ENCODE data around the gene SNAPC4. TPM values are rescaled to one million over a fixed set of nuclear protein-coding genes. Genes with fewer than 3 reads are reported as not detected.

The SNAPC4 gene
- total and polyA plus RNA-seq, 9 of the 15 experiments (the other 6 are each of a cell fraction or from before 2014, with no cell fraction given) = 0.21 to 21.8 (median 8.8) TPM

DNA sequence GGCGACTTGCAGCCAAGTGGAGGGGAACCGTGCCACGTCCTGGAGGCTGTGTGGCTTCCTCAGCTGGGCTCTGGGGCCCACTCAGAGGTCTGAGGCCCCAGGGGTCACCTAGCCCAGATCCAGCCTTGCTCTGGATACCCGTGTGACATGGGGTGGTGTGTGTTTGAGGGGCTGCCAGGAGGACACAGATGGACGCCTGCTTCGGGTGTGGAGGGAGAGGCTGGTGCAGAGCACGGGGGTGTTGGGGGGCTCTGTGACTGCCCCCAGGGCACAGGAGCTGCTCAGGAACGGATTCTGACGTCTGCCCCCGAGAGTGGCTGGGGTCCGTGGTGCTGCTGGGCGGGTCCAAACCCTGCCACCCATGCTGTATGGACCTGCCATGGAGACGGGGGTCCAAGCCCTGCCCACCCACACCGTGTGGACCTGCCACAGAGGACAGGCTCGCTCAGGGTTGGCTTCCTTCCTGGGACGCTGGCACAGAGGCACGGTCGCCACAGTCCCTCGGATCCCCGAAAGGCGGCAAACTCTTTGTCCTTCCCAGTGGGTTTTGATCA lies 29.2 kb upstream of the SNAPC4 start:
- whole genome bisulfite sequencing (ENCODE audit: insufficient coverage, low coverage, missing lambda C conversion rate) = 93% methylated on average over 19 of the region's 21 CpGs
- no peak overlapping the region for H3K4me3 ChIP-seq
- DNase-seq (ENCODE audit: extremely low read depth in 1 of 4, low spot score in 3 of 4) (no peak), ATAC-seq (no peak), FAIRE-seq (no peak)
- no peaks in the 10 kb centered on the region for H4K20me1 ChIP-seq (replicated peaks; ENCODE audit: control insufficient read depth, insufficient read depth, low read length)
- H3K9ac ChIP-seq (ENCODE audit: insufficient read depth in 1 of 2, low read depth in 2 of 2, low read length in 2 of 2) = peak overlapping the region in 1 of 2 experiments; percentile 41; a peak in 2 of 4 replicates
- no peak overlapping the region for H2AFZ ChIP-seq (ENCODE audit: low read depth, low read length)
- H3K9me3 ChIP-seq (replicated peaks; ENCODE audit: control insufficient read depth, insufficient read depth, low read depth, low read length) = no peaks in the 10 kb centered on the region
- in situ Hi-C loops (cut with MboI) = no loop called here
- H3K27me3 ChIP-seq (ENCODE audit: control insufficient read depth in 2 of 2, insufficient read depth in 2 of 2, low read length in 2 of 2) = no peaks in the 10 kb centered on the region
- no peak overlapping the region for H3K27ac ChIP-seq (ENCODE audit: extremely low read depth, low read depth, low read length)
- TF ChIP-seq TBP (optimal IDR thresholded peaks at IDR 0.05; ENCODE audit: low read depth, low read length) = no peak
- peak; percentile 55; the same call in 1 of the 2 replicates for TF ChIP-seq POLR2G (IDR thresholded peaks at IDR 0.05; ENCODE audit: low read depth, low read length)
- no peak for TF ChIP-seq FOXM1 (IDR thresholded peaks at IDR 0.05; ENCODE audit: low read depth)
- TF ChIP-seq FOXM1 (CRISPR knock-in tag; IDR thresholded peaks at IDR 0.05; ENCODE audit: low read depth) = no peak
- 0 out of 2 replicates have a peak, but pooled peaks have one; percentile 18 for TF ChIP-seq RBFOX2 (IDR thresholded peaks at IDR 0.05; ENCODE audit: low read depth, low read length)
- TF ChIP-seq ZNF586 (CRISPR knock-in tag; conservative IDR thresholded peaks at IDR 0.05) = no peak
- ChIA-PET POLR2A (interaction anchor here (0.6 to 1.5 kb wide), 4 partner anchors 9 to 298 kb away, joined by 3 read pairs; no protein-coding TSS in a partner anchor), CTCF (ENCODE audit: low intra/inter-chr PET ratio) (no interaction called here)
- peaks cover 9% of the 10 kb centered on the region for H3K9me1 ChIP-seq (ENCODE audit: control insufficient read depth, insufficient read depth, low read length)
- intact Hi-C loops (cut with micrococcal nuclease) = no loop called here
- H3K4me1 ChIP-seq (replicated peaks in 1 of 2; ENCODE audit: control insufficient read depth in 2 of 2, insufficient read depth in 2 of 2, low read length in 2 of 2) = peaks cover 0 to 24% of the 10 kb centered on the region in 2 experiments; a peak in 2 of 5 replicates
- no TSS peak for BruUV-seq (replicated peaks)
- H3K4me2 ChIP-seq (ENCODE audit: insufficient read depth, low read length) = no peak overlapping the region
- no peaks in the 10 kb centered on the region; the same call in 2 of the 3 replicates for H3K79me2 ChIP-seq (ENCODE audit: control insufficient read depth, insufficient read depth, low read length)
- peaks cover 55% of the 10 kb centered on the region for H3K36me3 ChIP-seq (ENCODE audit: control insufficient read depth, insufficient read depth, low read length)

DNA sequence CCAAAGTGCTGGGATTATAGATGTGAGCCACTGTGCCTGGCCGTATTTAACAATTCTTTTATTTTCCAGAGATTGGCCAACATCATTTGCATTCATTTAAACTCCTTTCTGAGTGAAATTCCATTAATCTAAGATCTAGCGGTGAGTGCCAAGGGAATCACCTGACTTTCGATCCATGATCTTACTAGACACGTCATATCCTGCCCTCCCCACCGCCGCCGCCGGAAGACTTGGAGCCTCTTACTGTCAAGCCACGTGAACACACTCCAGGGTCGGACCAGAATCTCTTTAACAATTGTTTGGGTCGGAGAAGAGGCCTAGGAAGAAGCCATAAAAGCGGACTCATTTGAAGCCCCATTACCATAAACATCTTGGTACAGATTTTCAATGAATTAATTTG lies 26.8 kb upstream of the SNAPC4 start:
- no peaks in the 10 kb centered on the region for H3K9me3 ChIP-seq (replicated peaks; ENCODE audit: control insufficient read depth, insufficient read depth, low read depth, low read length)
- ChIA-PET POLR2A (no interaction called here), CTCF (ENCODE audit: low intra/inter-chr PET ratio) (no interaction called here)
- peaks cover 64% of the 10 kb centered on the region for H3K36me3 ChIP-seq (ENCODE audit: control insufficient read depth, insufficient read depth, low read length)
- H3K4me1 ChIP-seq (replicated peaks in 1 of 2; ENCODE audit: control insufficient read depth in 2 of 2, insufficient read depth in 2 of 2, low read length in 2 of 2) = peaks cover 0 to 25% of the 10 kb centered on the region in 2 experiments; a peak in 2 of 5 replicates
- H3K4me3 ChIP-seq = no peak overlapping the region
- no peaks in the 10 kb centered on the region for H3K27me3 ChIP-seq (ENCODE audit: control insufficient read depth in 2 of 2, insufficient read depth in 2 of 2, low read length in 2 of 2)
- no peaks in the 10 kb centered on the region for H4K20me1 ChIP-seq (replicated peaks; ENCODE audit: control insufficient read depth, insufficient read depth, low read length)
- H3K4me2 ChIP-seq (ENCODE audit: insufficient read depth, low read length) = no peak overlapping the region
- in situ Hi-C loops (cut with MboI) (no loop called here), intact Hi-C loops (cut with micrococcal nuclease) (no loop called here)
- H3K79me2 ChIP-seq (ENCODE audit: control insufficient read depth, insufficient read depth, low read length) = no peaks in the 10 kb centered on the region
- H3K9ac ChIP-seq (ENCODE audit: insufficient read depth in 1 of 2, low read depth in 2 of 2, low read length in 2 of 2) = no peak overlapping the region
- peaks cover 9% of the 10 kb centered on the region for H3K9me1 ChIP-seq (ENCODE audit: control insufficient read depth, insufficient read depth, low read length)
- ATAC-seq (no peak), DNase-seq (ENCODE audit: extremely low read depth in 1 of 4, low spot score in 3 of 4) (no peak), FAIRE-seq (no peak)
- no TSS peak for BruUV-seq (replicated peaks)
- TF ChIP-seq, protein P1, sequence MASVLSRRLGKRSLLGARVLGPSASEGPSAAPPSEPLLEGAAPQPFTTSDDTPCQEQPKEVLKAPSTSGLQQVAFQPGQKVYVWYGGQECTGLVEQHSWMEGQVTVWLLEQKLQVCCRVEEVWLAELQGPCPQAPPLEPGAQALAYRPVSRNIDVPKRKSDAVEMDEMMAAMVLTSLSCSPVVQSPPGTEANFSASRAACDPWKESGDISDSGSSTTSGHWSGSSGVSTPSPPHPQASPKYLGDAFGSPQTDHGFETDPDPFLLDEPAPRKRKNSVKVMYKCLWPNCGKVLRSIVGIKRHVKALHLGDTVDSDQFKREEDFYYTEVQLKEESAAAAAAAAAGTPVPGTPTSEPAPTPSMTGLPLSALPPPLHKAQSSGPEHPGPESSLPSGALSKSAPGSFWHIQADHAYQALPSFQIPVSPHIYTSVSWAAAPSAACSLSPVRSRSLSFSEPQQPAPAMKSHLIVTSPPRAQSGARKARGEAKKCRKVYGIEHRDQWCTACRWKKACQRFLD (CRISPR knock-in tag; IDR thresholded peaks at IDR 0.05) = 0 out of 2 replicates have a peak, but pooled peaks have one; percentile 27
- no peak for TF ChIP-seq IRF2 (CRISPR knock-in tag; IDR thresholded peaks at IDR 0.05)
- TF ChIP-seq, protein P2, sequence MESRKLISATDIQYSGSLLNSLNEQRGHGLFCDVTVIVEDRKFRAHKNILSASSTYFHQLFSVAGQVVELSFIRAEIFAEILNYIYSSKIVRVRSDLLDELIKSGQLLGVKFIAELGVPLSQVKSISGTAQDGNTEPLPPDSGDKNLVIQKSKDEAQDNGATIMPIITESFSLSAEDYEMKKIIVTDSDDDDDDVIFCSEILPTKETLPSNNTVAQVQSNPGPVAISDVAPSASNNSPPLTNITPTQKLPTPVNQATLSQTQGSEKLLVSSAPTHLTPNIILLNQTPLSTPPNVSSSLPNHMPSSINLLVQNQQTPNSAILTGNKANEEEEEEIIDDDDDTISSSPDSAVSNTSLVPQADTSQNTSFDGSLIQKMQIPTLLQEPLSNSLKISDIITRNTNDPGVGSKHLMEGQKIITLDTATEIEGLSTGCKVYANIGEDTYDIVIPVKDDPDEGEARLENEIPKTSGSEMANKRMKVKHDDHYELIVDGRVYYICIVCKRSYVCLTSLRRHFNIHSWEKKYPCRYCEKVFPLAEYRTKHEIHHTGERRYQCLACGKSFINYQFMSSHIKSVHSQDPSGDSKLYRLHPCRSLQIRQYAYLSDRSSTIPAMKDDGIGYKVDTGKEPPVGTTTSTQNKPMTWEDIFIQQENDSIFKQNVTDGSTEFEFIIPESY (CRISPR knock-in tag; IDR thresholded peaks at IDR 0.05) = peak; percentile 69
- no peak overlapping the region for H2AFZ ChIP-seq (ENCODE audit: low read depth, low read length)
- no peak overlapping the region for H3K27ac ChIP-seq (ENCODE audit: extremely low read depth, low read depth, low read length)
- WGBS (ENCODE audit: insufficient coverage, low coverage, missing lambda C conversion rate) = 61% methylated on average over 12 of the region's 12 CpGs
